Astrocyte of the cerebellum (primary cell): ENCODE measurements around the gene GARNL3.

ENCODE experiments used
- DNase-seq: peaks from one replicate; pipeline ENCODE4 v3.0.0-alpha.2; 2011; ENCODE audit warnings: low read depth
- H3K4me3 ChIP-seq: 2 replicates; pipeline ENCODE4 v1.5.1; 2011; ENCODE audit warnings: mild to moderate bottlenecking, low read depth, low read length, moderate library complexity
- in situ Hi-C: cut with HindIII; loops from 2 replicates; pipeline ENCODE4 v1.10.0; 2017; ENCODE audit warnings: low sequenced_read_pairs
- TF ChIP-seq, protein P1 (sequence below): IDR thresholded peaks from 2 replicates; pipeline ENCODE4 v1.5.1; 2012; ENCODE audit warnings: low read length, low read depth, moderate library complexity, mild to moderate bottlenecking; ENCODE audit errors: missing control alignments

The GARNL3 gene

DNA sequence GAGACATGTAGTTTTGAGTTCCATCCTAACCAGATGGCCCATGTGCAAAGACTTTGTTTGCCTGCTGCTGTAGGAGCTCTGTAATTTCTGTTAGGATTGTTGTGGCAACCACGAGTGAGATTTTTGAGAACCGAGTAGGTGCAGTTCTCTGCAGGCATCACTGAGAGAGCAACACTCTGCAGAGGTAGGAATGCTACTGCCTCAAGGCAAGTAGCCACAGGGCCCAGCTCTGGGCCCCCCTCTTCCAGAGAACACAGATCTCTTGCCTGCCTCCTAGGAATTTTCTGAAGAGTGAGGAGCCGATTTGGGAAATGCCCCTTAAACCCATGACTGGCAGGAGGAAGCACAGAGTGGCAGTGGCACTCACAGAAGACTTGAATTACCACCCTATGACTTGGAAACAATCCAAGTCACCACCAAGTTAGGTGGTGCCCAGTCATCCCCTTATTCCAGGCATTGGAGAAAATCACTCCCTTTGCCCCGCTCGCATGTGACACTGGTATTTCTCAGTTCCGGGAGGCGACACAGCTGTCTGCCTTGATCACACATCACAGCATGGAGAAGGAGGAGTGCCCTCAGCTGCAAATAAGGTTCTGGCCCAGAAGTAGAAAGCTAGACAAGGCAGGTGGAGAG, 79.9 kb downstream of the GARNL3 start:
- no peak overlapping the region for H3K4me3 ChIP-seq
- in situ Hi-C loops = no loop called here
- TF ChIP-seq, protein P1, sequence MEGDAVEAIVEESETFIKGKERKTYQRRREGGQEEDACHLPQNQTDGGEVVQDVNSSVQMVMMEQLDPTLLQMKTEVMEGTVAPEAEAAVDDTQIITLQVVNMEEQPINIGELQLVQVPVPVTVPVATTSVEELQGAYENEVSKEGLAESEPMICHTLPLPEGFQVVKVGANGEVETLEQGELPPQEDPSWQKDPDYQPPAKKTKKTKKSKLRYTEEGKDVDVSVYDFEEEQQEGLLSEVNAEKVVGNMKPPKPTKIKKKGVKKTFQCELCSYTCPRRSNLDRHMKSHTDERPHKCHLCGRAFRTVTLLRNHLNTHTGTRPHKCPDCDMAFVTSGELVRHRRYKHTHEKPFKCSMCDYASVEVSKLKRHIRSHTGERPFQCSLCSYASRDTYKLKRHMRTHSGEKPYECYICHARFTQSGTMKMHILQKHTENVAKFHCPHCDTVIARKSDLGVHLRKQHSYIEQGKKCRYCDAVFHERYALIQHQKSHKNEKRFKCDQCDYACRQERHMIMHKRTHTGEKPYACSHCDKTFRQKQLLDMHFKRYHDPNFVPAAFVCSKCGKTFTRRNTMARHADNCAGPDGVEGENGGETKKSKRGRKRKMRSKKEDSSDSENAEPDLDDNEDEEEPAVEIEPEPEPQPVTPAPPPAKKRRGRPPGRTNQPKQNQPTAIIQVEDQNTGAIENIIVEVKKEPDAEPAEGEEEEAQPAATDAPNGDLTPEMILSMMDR = no peak
- peak; percentile 13 for DNase-seq

DNA sequence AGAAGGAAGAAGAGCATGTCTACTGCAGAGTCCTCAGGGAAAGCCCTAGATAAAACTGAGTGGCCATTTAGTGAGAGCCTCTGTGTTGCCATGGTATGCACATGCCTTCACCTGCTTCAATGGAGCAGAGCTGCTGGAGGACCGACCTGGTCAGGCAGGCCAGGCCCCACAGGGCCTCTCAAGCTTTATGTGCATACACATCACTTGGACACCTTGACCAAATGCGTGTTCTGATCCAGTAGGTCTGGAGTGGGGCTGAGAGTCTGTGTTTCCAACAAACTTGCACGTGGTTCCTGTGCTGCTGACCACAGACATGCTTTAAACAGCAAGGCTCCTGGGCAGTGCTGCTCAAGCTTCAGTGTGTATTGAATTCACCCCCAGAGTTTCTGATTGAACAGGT, 81.0 kb downstream of the GARNL3 start:
- in situ Hi-C loops = no loop called here
- TF ChIP-seq, protein P1 = no peak

DNA sequence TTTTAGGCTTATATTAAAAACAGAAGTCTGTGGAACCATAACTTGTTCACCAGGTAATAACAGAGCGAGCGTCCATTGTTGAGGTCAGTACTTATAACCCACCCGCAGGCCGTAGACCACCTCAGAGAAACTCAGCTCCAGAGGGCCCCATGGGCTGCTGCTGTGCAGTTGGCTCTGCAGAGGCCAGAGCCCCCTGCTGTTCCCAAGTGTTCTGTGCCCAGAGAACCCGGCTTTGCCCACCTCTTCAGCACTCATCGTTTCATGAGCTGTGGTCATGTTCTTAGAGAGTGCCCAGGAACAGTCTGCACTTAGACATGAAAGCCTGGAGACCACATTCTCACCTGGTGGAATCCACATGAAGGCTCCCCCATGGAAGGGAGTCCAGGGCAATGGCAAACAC, 82.0 kb downstream of the GARNL3 start:
- no peak for DNase-seq
- in situ Hi-C loops = no loop called here
- TF ChIP-seq, protein P1 = no peak
- H3K4me3 ChIP-seq = no peak overlapping the region

More for the DNA sequence above, 81.0 kb downstream of the GARNL3 start:
- no peak for DNase-seq
- no peak overlapping the region for H3K4me3 ChIP-seq

DNA sequence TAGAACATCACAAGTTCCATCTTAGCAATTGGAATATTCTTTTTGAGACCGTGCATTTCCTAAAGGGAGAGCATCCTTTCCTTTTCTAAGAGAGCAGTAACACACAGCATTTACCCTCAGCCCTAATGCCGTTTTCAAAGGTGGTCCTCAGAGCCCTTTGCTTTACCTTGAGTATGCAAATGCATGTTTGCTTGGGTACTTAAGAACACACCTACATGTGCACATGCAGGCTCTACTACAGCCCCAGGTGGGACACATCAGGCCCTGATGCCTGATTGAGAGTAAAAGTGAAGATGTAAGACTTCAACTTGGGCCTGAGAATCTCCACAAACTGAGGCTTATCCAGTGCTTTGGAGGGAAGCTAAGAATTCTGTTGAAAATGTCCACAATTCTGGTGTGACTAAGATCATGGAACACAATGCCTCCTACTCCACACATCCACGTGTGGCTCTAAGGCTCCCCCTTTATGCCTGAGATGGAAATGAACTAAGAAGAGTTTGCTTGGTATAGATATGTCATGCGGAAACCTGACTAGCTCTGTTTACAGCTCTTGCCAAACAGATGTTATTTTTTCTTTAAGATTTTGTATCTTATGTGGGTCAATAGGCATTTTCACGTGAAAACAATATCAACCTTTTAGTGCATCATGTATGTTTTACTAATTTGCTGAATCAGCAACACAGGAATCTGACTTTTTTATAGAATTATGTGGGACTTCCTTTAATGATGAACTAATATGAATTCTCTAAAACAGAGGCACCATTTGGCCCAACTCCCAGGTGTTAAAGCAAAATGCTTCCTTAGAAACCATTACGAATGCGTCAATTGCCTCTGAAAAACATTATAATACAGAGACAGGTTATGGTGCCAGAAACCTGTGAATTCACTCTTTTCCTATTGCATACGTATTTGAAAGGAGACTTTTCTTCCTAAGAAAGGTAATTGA, 83.5 kb downstream of the GARNL3 start:
- DNase-seq = peak; percentile 41
- no peak overlapping the region for H3K4me3 ChIP-seq
- TF ChIP-seq, protein P1 = peak; percentile 75
- in situ Hi-C loops = no loop called here

DNA sequence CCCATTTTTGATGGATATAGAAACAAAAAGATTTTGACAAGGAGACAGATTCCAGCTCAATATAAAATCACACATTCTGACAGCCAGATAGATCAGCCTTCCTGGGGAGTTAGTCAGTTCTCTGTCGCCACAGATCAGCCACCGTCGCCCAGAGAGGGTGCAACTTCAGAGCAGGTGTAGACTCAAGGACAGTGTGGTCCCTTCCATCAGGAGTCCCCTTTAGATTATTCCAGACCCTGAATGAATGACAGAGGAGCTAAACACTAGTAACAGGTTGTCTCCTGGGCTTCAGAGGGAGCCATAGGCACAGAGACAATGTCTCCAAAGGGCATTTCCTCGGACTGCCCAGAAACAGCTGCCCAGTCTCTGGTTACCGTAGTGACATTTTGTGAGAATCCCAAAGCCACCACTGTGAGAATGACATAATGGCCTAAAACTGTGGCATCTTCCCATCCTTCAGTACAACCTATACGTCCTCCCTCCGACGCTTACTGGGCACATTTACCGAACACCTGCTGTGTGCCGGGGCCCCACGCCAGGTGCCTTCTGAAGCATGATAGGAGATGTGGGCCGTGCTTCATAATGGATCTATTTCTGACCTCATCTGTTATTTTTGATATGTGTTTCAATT, 85.0 kb downstream of the GARNL3 start:
- no peak for DNase-seq
- H3K4me3 ChIP-seq = no peak overlapping the region
- TF ChIP-seq, protein P1 = no peak
- in situ Hi-C loops = no loop called here
